ENCODE data around the gene KMT2A. TPM values are rescaled to one million over a fixed set of nuclear protein-coding genes. Genes with fewer than 3 reads are reported as not detected.

The KMT2A gene
- total RNA-seq, 6 experiments from 2014 or later, result 29.3 to 39.3 (median 34.4) TPM

GRCh38 chr11:118572061-118572980 lies 136.0 kb downstream of the KMT2A start, which contains the start of gene ARCN1:
Gene ARCN1, plus strand, starts transcription at chr11:118572409. Its CDS starts 139 bp downstream, at chr11:118572548.
- peaks cover 30% of the 10 kb centered on the region for H3K36me3 Mint-ChIP-seq (ENCODE audit: low read depth)
- no peaks in the 10 kb centered on the region for H3K9me3 Mint-ChIP-seq
- DNase-seq, result peak; percentile 42
- peak within 1 kb of the TSS; percentile 97 for H3K27ac Mint-ChIP-seq
- peak; percentile 11; the same call in 1 of the 2 replicates for TF ChIP-seq CTCF (IDR thresholded peaks at IDR 0.05)
- H3K27me3 Mint-ChIP-seq (ENCODE audit: insufficient read depth), result no peaks in the 10 kb centered on the region; the same call in 1 of the 2 replicates
- H3K4me3 Mint-ChIP-seq, result peak within 1 kb of the TSS; percentile 94
- peaks cover 40% of the 10 kb centered on the region for H3K4me1 Mint-ChIP-seq (ENCODE audit: low read depth)

GRCh38 chr11:118572981-118573550 lies 136.8 kb downstream of the KMT2A start:
- Mint-ChIP-seq H3K27me3 (ENCODE audit: insufficient read depth) (no peaks in the 10 kb centered on the region; the same call in 1 of the 2 replicates), H3K9me3 (no peaks in the 10 kb centered on the region), H3K4me3 (peak overlapping the region; percentile 94), H3K27ac (peak overlapping the region; percentile 97), H3K36me3 (ENCODE audit: low read depth) (peaks cover 30% of the 10 kb centered on the region), H3K4me1 (ENCODE audit: low read depth) (peaks cover 45% of the 10 kb centered on the region)
- peak; percentile 49 for DNase-seq
- TF ChIP-seq CTCF (IDR thresholded peaks at IDR 0.05), result no peak

- no peaks in the 10 kb centered on the region for H3K9me3 Mint-ChIP-seq
- DNase-seq, result no peak
- TF ChIP-seq CTCF (IDR thresholded peaks at IDR 0.05), result no peak
- H3K27me3 Mint-ChIP-seq (ENCODE audit: insufficient read depth), result no peaks in the 10 kb centered on the region; the same call in 1 of the 2 replicates
- H3K4me3 Mint-ChIP-seq, result peak overlapping the region; percentile 94
- peaks cover 59% of the 10 kb centered on the region for H3K4me1 Mint-ChIP-seq (ENCODE audit: low read depth)
- H3K36me3 Mint-ChIP-seq (ENCODE audit: low read depth), result peaks cover 30% of the 10 kb centered on the region
- H3K27ac Mint-ChIP-seq, result no peak overlapping the region
Observed at GRCh38 chr11:118574636-118575035, 138.3 kb downstream of the KMT2A start.

Other genes starting within 250 kb of the KMT2A start
- gene JAML, start 211.5 kb upstream of the KMT2A start, total RNA-seq (2021; fragmentation: NEBNext Ultra II Directional; extraction: Animal tissue kit (Norgen Biotek cat#: 25700)), result not detected
- under 1 TPM in 2 of 6 experiments, not detected in 4; 0.21 to 0.33 TPM for gene MPZL3, start 184.1 kb upstream of the KMT2A start, total RNA-seq (2021; fragmentation: NEBNext Ultra II Directional; extraction: Animal tissue kit (Norgen Biotek cat#: 25700))
- gene MPZL2, start 172.2 kb upstream of the KMT2A start, total RNA-seq (2021; fragmentation: NEBNext Ultra II Directional; extraction: Animal tissue kit (Norgen Biotek cat#: 25700)), result not detected
- not detected for gene CD3E, start 131.8 kb upstream of the KMT2A start, total RNA-seq (2021; fragmentation: NEBNext Ultra II Directional; extraction: Animal tissue kit (Norgen Biotek cat#: 25700))
- not detected for gene CD3D, start 93.8 kb upstream of the KMT2A start, total RNA-seq (2021; fragmentation: NEBNext Ultra II Directional; extraction: Animal tissue kit (Norgen Biotek cat#: 25700))
- not detected for gene CD3G, start 92.1 kb upstream of the KMT2A start, total RNA-seq (2021; fragmentation: NEBNext Ultra II Directional; extraction: Animal tissue kit (Norgen Biotek cat#: 25700))
- 10 to 100 TPM; 46.2 to 62.7 (median 54.1) TPM for gene UBE4A, start 76.9 kb upstream of the KMT2A start, total RNA-seq (2021; fragmentation: NEBNext Ultra II Directional; extraction: Animal tissue kit (Norgen Biotek cat#: 25700))
- gene ATP5MG, start 34.9 kb upstream of the KMT2A start, total RNA-seq (2021; fragmentation: NEBNext Ultra II Directional; extraction: Animal tissue kit (Norgen Biotek cat#: 25700)), result 100 to 1,000 TPM; 196 to 275 (median 223) TPM
- gene TTC36, start 91.0 kb downstream of the KMT2A start, total RNA-seq (2021; fragmentation: NEBNext Ultra II Directional; extraction: Animal tissue kit (Norgen Biotek cat#: 25700)), result under 1 TPM in 5 of 6 experiments, not detected in 1; 0.25 to 0.88 (median 0.52) TPM
- 10 to 100 TPM; 10.8 to 17.1 (median 14.0) TPM for gene TMEM25, start 94.7 kb downstream of the KMT2A start, total RNA-seq (2021; fragmentation: NEBNext Ultra II Directional; extraction: Animal tissue kit (Norgen Biotek cat#: 25700))
- 10 to 100 TPM; 17.3 to 22.4 (median 20.2) TPM for gene IFT46, start 129.4 kb downstream of the KMT2A start, total RNA-seq (2021; fragmentation: NEBNext Ultra II Directional; extraction: Animal tissue kit (Norgen Biotek cat#: 25700))
- gene ARCN1, start 135.9 kb downstream of the KMT2A start, total RNA-seq (2021; fragmentation: NEBNext Ultra II Directional; extraction: Animal tissue kit (Norgen Biotek cat#: 25700)), result 100 to 1,000 TPM; 271 to 331 (median 319) TPM
- gene PHLDB1, start 171.1 kb downstream of the KMT2A start, total RNA-seq (2021; fragmentation: NEBNext Ultra II Directional; extraction: Animal tissue kit (Norgen Biotek cat#: 25700)), result 100 to 1,000 TPM; 106 to 121 (median 114) TPM
- under 1 TPM in 1 of 6 experiments, not detected in 5; 0.07 TPM for gene TREH, start 243.2 kb downstream of the KMT2A start, total RNA-seq (2021; fragmentation: NEBNext Ultra II Directional; extraction: Animal tissue kit (Norgen Biotek cat#: 25700))